OCI-LY7 (cell line): ENCODE results near the gene SCGN. TPM values are rescaled to one million over a fixed set of nuclear protein-coding genes. Genes with fewer than 3 reads are reported as not detected.

ENCODE experiments used
- BruUV-seq: library from RNA; stranded (reverse); fragments of 400-500 nt; replicated peaks from 2 replicates; lab custom pipeline; 2021; lab: Mats Ljungman, UMichigan
- CTCF ChIA-PET: fragments of 300-600 bp; sonication (Branson Sonifier 250); formaldehyde crosslinking; loops from one replicate; lab custom pipeline; 2022; ENCODE audit warnings: antibody characterized with exemption; ENCODE audit not compliant: unreplicated experiment; lab: Charles Lee
- POLR2A ChIA-PET: fragments of 300-600 bp; sonication (Branson Sonifier 250); formaldehyde crosslinking; loops from one replicate; lab custom pipeline; 2022; ENCODE audit warnings: antibody characterized with exemption; lab: Charles Lee
- DNase-seq: peaks from one replicate; pipeline ENCODE4 v3.0.0-alpha.2; 2015; ENCODE audit warnings: low spot score
- H2AFZ ChIP-seq: fragments of 200-600 bp; sonication (generic), shearing (Covaris generic); 2 replicates; pipeline ENCODE4 v1.6.1; 2014; ENCODE audit warnings: mild to moderate bottlenecking, antibody characterized with exemption, low read length, moderate library complexity
- H3K27ac ChIP-seq: fragments of 200-600 bp; sonication (generic); 2 replicates; pipeline ENCODE4 v1.5.1; 2014; ENCODE audit warnings: mixed run types, low read depth, mild to moderate bottlenecking, moderate library complexity, low read length, inconsistent platforms; ENCODE audit not compliant: poor library complexity, severe bottlenecking
- H3K36me3 ChIP-seq: fragments of 200-600 bp; sonication (generic); 2 replicates; pipeline ENCODE4 v1.6.1; 2014; ENCODE audit warnings: mild to moderate bottlenecking, antibody characterized with exemption, low read length, moderate library complexity, mixed read lengths; ENCODE audit not compliant: insufficient read depth
- H3K4me1 ChIP-seq: fragments of 200-600 bp; sonication (generic); 2 replicates; pipeline ENCODE4 v1.5.1; 2014; ENCODE audit warnings: mild to moderate bottlenecking, low read length; ENCODE audit not compliant: insufficient read depth, poor library complexity, severe bottlenecking
- H3K4me2 ChIP-seq: fragments of 200-600 bp; sonication (generic); 2 replicates; pipeline ENCODE4 v1.6.1; 2014; ENCODE audit warnings: mild to moderate bottlenecking, low read length
- H3K4me3 ChIP-seq: fragments of 200-600 bp; sonication (generic); 2 replicates; pipeline ENCODE4 v1.5.1; 2014; ENCODE audit warnings: mild to moderate bottlenecking, low read depth, low read length; ENCODE audit not compliant: poor library complexity, severe bottlenecking
- H3K79me2 ChIP-seq: fragments of 200-600 bp; sonication (generic); 2 replicates; pipeline ENCODE4 v1.6.1; 2016; ENCODE audit warnings: low read depth, mild to moderate bottlenecking, low read length, moderate library complexity, mixed read lengths; ENCODE audit not compliant: insufficient read depth
- H3K9me2 ChIP-seq: fragments of 200-600 bp; sonication (generic); 2 replicates; pipeline ENCODE4 v1.6.1; 2016; ENCODE audit warnings: mild to moderate bottlenecking, low read length, mixed read lengths; ENCODE audit not compliant: insufficient read depth
- H3K9me3 ChIP-seq: fragments of 200-600 bp; sonication (generic); 2 replicates; pipeline ENCODE4 v1.6.1; 2014; ENCODE audit warnings: mild to moderate bottlenecking, mixed run types, low read length, mixed read lengths
- H4K20me1 ChIP-seq: fragments of 200-600 bp; sonication (generic); 2 replicates; pipeline ENCODE4 v1.6.1; 2014; ENCODE audit warnings: mild to moderate bottlenecking, antibody characterized with exemption, low read length, moderate library complexity, mixed read lengths; ENCODE audit not compliant: insufficient read depth
- CTCF ChIP-seq: fragments of 200-600 bp; sonication (generic); conservative IDR thresholded peaks from 2 replicates; pipeline ENCODE4 v1.5.1; 2014; ENCODE audit warnings: mild to moderate bottlenecking, antibody characterized with exemption, low read length, moderate library complexity, mixed read lengths
- EZH2phosphoT487 ChIP-seq: fragments of 200-600 bp; sonication (generic); IDR thresholded peaks from 2 replicates; pipeline ENCODE4 v1.6.1; 2018; ENCODE audit warnings: low read depth, borderline replicate concordance, mild to moderate bottlenecking, mixed run types, antibody characterized with exemption, low read length, moderate library complexity, mixed read lengths
- intact Hi-C: fragments of 100-400 bp; cut with micrococcal nuclease; formaldehyde crosslinking; loops from one replicate; pipeline ENCODE4 v1.10.0; 2022; ENCODE audit not compliant: unreplicated experiment
- total RNA-seq, 2 experiments: library from RNA; depleted of rRNA in 1 of 2; stranded (reverse); fragments of >200 nt in 1 of 2; shearing (Covaris generic) in 1 of 2; gene quantifications; 2 replicates each; pipeline ENCODE4 v1.2.3, GENCODE V29; 2014 to 2022

SCGN gene
- total RNA-seq, 2 experiments from 2014 or later: not detected

GRCh38 chr6:25623065-25623464, 28.9 kb upstream of the SCGN start:
- no peaks in the 10 kb centered on the region for H4K20me1 ChIP-seq
- H3K27ac ChIP-seq: no peak overlapping the region
- H2AFZ ChIP-seq: no peak overlapping the region
- no peak for DNase-seq
- intact Hi-C loops: no loop called here
- ChIA-PET CTCF (no interaction called here), POLR2A (no interaction called here)
- BruUV-seq: no TSS peak
- no peak overlapping the region for H3K4me2 ChIP-seq
- no peaks in the 10 kb centered on the region for H3K9me2 ChIP-seq
- TF ChIP-seq EZH2phosphoT487 (no peak), CTCF (no peak)
- no peaks in the 10 kb centered on the region for H3K79me2 ChIP-seq
- H3K4me3 ChIP-seq: no peak overlapping the region
- no peaks in the 10 kb centered on the region for H3K9me3 ChIP-seq
- peaks cover 3% of the 10 kb centered on the region for H3K4me1 ChIP-seq
- H3K36me3 ChIP-seq: peaks cover 15% of the 10 kb centered on the region; the same call in 1 of the 2 replicates

DNA sequence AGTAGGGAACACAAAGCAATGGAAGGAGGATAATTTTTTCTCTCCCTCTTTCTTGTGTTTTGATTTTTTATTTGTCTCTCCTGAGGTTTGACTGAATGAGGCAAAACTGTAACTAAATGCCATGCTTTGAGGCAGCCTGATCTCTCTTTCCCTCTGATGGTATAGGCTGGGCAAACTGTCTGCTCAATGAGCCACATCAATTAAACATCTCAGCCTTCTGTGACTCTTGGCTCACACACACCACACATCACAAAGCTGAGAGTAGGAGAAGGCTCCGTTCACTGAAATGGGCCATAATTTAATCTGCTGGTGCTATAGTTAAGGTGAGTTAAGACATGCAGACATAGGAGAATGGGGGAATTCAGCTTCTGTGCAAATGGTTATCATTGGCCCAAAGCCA, 28.1 kb upstream of the SCGN start:
- Histone ChIP-seq H2AFZ (no peak overlapping the region), H3K79me2 (no peaks in the 10 kb centered on the region), H3K27ac (no peak overlapping the region), H4K20me1 (no peaks in the 10 kb centered on the region), H3K9me3 (no peaks in the 10 kb centered on the region), H3K36me3 (peaks cover 15% of the 10 kb centered on the region; the same call in 1 of the 2 replicates), H3K4me3 (no peak overlapping the region), H3K9me2 (no peaks in the 10 kb centered on the region), H3K4me1 (no peaks in the 10 kb centered on the region), H3K4me2 (no peak overlapping the region)
- ChIA-PET CTCF (no interaction called here), POLR2A (no interaction called here)
- intact Hi-C loops: no loop called here
- DNase-seq: no peak
- TSS peak; percentile 20 for BruUV-seq
- TF ChIP-seq EZH2phosphoT487 (no peak), CTCF (no peak)

DNA sequence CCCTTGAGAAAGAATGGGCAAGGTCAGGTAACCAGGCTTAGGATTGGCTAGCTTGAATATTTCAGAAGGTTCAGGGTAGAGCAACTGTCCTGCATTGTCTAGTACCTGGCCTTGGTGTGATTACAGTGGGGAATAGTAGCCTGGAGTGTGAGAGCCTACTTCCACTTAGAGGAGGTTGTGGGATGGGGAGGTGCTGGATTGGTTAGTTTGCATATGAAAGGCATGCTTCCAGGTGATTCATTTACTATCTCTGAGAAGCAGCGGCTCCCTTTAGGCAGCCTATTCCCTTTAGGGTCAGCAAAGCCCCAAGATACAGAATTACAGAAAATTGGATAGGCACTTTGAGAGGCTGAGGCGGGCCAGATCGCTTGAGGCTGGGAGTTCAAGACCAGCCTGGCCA, 25.0 kb upstream of the SCGN start:
- intact Hi-C loops: no loop called here
- Histone ChIP-seq H3K4me1 (no peaks in the 10 kb centered on the region), H3K36me3 (no peaks in the 10 kb centered on the region), H2AFZ (no peak overlapping the region), H3K79me2 (no peaks in the 10 kb centered on the region), H3K27ac (no peak overlapping the region), H3K9me3 (no peaks in the 10 kb centered on the region), H3K9me2 (no peaks in the 10 kb centered on the region), H3K4me2 (no peak overlapping the region), H3K4me3 (no peak overlapping the region), H4K20me1 (no peaks in the 10 kb centered on the region)
- POLR2A ChIA-PET: no interaction called here
- CTCF ChIA-PET: no interaction called here
- no peak for TF ChIP-seq EZH2phosphoT487
- no peak for DNase-seq
- BruUV-seq: no TSS peak
